ENCODE measurements around the gene P2RX4.

DNA sequence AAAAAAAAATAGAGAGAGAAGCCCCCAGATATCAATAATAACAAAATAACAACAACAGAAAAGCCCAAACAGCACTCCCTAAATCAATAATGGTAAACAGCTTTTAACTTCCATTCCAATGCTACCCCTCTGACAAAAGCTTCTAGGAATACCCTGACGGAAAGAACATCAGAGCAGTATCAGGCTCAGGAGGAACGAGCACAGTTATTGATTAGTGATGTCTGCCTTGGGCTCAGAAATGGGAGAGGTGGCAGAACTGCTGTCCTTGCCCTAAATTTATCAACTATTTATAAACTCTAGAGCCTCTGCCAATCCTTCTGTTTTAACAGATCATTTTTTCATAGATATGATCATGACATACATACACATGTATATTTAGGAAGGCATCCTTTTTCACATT lies 41.9 kb downstream of the P2RX4 start:
- TF ChIP-seq, protein P1, sequence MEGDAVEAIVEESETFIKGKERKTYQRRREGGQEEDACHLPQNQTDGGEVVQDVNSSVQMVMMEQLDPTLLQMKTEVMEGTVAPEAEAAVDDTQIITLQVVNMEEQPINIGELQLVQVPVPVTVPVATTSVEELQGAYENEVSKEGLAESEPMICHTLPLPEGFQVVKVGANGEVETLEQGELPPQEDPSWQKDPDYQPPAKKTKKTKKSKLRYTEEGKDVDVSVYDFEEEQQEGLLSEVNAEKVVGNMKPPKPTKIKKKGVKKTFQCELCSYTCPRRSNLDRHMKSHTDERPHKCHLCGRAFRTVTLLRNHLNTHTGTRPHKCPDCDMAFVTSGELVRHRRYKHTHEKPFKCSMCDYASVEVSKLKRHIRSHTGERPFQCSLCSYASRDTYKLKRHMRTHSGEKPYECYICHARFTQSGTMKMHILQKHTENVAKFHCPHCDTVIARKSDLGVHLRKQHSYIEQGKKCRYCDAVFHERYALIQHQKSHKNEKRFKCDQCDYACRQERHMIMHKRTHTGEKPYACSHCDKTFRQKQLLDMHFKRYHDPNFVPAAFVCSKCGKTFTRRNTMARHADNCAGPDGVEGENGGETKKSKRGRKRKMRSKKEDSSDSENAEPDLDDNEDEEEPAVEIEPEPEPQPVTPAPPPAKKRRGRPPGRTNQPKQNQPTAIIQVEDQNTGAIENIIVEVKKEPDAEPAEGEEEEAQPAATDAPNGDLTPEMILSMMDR (IDR thresholded peaks at IDR 0.05) = no peak
- TF ChIP-seq POLR2A (IDR thresholded peaks at IDR 0.05) (no peak), POLR2AphosphoS5 (IDR thresholded peaks at IDR 0.05) (no peak)

Measured in upper lobe of left lung (tissue), 4 donors.